Measurements from ENCODE around the gene TBL1XR1.

DNA sequence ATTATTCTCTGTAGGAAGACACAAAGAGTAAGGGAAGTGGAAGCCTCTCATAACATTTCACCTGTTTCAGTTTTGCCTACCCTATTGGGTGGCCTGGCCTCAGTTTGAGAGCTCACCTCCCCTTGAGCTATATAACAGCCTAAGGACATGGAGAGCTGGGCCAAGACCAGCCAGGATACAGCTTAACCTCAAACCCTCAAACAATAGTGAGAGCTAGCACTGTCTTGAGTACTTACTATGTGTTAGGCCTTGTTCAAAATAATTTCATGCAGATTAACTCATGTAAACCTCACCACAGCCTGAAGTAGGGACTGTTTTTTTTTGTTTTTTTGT is 15.0 kb upstream of the TBL1XR1 start:
- TF ChIP-seq, protein P1, sequence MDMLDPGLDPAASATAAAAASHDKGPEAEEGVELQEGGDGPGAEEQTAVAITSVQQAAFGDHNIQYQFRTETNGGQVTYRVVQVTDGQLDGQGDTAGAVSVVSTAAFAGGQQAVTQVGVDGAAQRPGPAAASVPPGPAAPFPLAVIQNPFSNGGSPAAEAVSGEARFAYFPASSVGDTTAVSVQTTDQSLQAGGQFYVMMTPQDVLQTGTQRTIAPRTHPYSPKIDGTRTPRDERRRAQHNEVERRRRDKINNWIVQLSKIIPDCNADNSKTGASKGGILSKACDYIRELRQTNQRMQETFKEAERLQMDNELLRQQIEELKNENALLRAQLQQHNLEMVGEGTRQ (IDR thresholded peaks at IDR 0.05; ENCODE audit: low read depth, low read length), result no peak
- TF ChIP-seq, protein P2, sequence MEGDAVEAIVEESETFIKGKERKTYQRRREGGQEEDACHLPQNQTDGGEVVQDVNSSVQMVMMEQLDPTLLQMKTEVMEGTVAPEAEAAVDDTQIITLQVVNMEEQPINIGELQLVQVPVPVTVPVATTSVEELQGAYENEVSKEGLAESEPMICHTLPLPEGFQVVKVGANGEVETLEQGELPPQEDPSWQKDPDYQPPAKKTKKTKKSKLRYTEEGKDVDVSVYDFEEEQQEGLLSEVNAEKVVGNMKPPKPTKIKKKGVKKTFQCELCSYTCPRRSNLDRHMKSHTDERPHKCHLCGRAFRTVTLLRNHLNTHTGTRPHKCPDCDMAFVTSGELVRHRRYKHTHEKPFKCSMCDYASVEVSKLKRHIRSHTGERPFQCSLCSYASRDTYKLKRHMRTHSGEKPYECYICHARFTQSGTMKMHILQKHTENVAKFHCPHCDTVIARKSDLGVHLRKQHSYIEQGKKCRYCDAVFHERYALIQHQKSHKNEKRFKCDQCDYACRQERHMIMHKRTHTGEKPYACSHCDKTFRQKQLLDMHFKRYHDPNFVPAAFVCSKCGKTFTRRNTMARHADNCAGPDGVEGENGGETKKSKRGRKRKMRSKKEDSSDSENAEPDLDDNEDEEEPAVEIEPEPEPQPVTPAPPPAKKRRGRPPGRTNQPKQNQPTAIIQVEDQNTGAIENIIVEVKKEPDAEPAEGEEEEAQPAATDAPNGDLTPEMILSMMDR (conservative IDR thresholded peaks at IDR 0.05; ENCODE audit: low read depth, low read length), result no peak

All from IMR-90 (cell line).